AG09309 (cell line): ENCODE data around the gene MUC2.

Source experiments
- DNase-seq: peaks from one replicate; pipeline ENCODE4 v3.0.0-alpha.2; 2010; ENCODE audit warnings: low read depth
- H3K4me3 ChIP-seq: 2 replicates; pipeline ENCODE4 v1.5.1; 2011; ENCODE audit warnings: mild to moderate bottlenecking, low read depth, low read length, moderate library complexity; ENCODE audit not compliant: control insufficient read depth
- TF ChIP-seq, protein P1 (sequence below): IDR thresholded peaks from 2 replicates; pipeline ENCODE4 v1.5.1; 2011; ENCODE audit warnings: mild to moderate bottlenecking, low read depth, low read length, inconsistent platforms; ENCODE audit not compliant: insufficient read depth, control insufficient read depth; ENCODE audit errors: missing control alignments

MUC2 gene

DNA sequence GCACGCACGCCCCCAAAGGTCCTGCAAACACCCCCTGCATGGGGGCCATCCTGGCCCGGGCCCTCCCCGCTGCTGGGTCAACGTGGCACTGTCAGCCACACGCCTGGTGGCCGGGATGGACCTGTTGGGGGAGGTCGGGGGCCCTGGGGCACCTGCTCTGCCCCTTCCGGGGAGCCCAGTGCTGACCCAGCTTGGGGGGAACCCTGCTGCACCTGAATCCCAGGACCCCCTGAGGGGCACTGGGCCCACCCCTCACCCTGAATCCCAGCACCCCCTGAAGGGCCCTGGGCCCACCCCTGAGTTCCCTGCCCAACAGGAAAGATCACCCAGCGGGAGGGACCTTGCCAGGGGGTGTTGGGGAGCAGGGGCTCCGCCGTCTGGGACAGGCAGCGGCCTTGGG, 37.7 kb upstream of the MUC2 start:
- DNase-seq = no peak
- no peak overlapping the region for H3K4me3 ChIP-seq
- TF ChIP-seq, protein P1, sequence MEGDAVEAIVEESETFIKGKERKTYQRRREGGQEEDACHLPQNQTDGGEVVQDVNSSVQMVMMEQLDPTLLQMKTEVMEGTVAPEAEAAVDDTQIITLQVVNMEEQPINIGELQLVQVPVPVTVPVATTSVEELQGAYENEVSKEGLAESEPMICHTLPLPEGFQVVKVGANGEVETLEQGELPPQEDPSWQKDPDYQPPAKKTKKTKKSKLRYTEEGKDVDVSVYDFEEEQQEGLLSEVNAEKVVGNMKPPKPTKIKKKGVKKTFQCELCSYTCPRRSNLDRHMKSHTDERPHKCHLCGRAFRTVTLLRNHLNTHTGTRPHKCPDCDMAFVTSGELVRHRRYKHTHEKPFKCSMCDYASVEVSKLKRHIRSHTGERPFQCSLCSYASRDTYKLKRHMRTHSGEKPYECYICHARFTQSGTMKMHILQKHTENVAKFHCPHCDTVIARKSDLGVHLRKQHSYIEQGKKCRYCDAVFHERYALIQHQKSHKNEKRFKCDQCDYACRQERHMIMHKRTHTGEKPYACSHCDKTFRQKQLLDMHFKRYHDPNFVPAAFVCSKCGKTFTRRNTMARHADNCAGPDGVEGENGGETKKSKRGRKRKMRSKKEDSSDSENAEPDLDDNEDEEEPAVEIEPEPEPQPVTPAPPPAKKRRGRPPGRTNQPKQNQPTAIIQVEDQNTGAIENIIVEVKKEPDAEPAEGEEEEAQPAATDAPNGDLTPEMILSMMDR = no peak

DNA sequence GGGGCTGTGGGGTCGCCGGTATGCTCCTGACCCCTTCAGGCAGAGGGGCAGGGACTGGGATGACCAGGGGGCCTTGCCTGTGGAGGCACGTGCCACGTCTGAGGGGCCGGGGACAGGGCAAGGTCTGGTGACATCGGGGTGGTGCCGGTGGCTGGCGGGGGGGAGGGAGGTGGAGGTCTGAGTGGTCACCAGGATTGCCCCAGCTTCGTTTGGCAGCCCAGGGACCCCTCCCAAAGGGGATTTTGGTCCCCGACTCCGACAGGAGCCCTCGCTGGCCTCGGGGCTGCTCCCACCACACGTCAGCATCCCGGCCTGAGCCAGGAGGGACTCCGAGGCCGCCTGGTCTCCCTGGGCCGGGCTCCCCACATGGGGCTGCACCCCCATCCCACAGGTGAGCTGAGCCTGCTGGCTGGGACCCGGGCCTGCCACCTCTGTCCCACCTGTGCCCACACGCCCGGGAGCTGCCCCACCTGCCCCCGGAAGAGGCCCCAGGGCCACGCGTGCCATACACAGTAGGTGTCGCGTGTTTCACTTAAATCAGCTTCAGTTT, 37.1 kb upstream of the MUC2 start:
- H3K4me3 ChIP-seq = no peak overlapping the region
- TF ChIP-seq, protein P1 = no peak

DNA sequence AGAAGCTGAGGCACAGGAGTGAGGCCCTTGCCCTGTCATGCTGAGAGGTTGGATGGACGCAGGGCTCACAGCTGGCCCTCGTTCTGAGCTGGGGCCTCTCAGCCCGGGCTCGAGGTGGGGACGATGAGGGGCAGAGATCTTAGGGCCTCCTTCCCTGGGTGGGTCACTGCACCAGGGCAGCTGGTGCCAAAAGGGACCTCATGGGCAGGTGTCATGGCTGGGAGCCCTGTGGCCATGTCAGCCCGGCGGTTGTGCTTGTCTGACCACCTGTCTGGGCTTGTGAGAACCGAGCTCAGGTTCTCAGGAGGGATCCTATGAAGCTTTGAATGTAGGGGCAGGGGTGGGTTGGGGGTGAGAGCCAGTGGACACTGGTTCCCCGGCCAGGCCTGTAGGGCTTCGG, 36.3 kb upstream of the MUC2 start:
- H3K4me3 ChIP-seq = no peak overlapping the region
- TF ChIP-seq, protein P1 = no peak
- DNase-seq = no peak

More for the DNA sequence above, 37.1 kb upstream of the MUC2 start:
- no peak for DNase-seq

DNA sequence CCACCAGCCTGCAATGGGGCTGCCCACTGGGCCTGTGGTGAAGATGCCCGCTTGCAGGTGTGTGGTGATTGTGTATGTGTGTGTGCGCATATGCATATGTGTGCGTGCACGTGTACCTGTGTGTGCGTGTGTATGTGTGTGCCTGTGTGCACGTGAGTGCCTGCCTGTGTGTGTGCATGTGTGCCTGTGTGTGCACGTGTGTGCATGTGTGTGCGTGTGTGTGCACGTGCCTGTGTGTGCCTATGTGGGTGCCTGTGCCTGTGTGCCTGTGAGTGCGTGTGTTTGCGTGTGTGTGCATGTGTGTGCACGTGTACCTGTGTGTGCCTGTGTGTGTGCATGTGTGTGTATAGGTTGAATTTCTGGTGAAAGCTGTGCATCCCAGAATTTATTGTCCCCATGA, 35.8 kb upstream of the MUC2 start:
- H3K4me3 ChIP-seq = no peak overlapping the region
- TF ChIP-seq, protein P1 = no peak
- no peak for DNase-seq

DNA sequence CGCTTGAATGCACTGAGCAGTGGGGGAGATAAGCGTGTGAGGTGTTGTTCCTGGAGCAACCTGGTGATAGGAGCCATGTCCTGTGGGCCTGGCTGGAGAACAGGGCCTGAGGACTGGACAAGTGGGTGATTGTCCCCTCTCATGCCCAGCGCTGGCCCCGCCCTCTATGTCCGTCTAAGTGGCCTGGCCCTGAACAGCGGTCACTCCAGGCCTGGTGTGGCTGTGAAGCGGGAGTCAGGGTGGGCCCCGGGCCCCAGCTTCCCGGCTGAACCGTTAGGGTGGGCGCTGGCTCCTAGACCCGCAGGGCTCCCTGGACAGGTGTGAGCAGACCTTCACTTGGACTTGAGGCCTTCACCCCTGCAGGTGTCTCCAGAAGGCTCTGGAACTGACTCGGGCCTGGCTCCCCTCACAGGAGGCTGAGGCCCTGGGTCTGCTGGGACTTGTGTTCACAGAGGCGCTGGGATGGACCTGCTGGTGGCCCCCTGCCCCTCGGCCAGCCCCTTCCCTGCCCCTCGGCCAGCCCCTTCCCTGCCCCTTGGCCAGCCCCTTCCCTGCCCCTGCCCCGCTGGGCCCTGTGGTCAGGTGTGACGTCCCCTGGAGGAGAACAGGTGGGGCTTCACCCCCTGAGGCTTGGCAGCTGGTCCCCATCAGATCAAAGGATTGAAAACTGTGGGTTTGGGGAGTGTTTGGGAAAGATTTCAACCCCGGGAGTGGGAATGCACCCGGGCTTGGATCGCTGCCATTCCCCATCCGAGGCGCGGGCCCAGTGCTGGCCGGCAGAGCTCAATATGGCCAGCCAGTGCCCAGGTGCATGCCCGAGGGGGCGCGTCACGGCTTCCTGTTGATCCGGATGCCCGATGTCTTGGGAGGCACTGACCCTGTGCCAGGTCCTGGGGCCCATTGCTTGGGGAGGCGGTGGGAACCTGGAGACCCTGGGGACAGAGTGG, 34.9 kb upstream of the MUC2 start:
- TF ChIP-seq, protein P1 = no peak
- DNase-seq = no peak

DNA sequence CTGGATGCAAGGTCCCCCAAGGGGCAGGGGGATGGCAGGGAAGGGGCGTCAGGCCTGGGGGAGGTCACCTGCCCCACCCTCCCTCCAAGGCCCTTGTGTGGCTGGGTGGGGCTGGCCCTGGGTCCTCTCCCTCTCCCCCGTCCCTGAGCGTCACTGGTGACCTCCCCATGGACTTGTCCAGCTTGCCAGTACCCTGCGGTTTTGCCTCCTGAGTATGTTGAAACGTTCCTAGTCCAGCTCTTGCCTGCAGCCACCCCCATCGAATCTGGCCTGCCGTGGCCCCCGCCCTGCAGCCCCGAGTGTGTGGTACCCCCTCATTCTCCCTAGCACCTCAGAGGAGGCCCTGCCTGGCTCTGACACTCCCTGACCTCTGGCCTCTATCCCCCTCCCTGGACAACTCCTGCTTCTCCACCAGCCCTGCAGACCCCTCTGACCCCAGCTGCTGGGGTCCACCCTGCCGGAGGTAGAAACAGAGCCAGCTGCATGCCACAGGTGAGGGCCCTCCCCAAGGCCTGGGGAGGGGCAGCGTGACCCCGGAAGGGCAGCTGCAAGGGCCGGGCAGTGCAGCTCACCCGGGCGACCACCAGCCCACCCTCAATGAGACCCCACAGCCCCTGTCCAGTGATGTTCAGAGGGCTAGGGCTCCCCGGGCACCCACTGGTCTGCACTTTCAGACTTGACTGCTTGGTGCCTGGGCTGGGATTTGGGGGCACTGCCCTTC, 34.1 kb upstream of the MUC2 start:
- no peak for DNase-seq
- TF ChIP-seq, protein P1 = no peak
- H3K4me3 ChIP-seq = no peak overlapping the region

More for the DNA sequence above, 34.9 kb upstream of the MUC2 start:
- H3K4me3 ChIP-seq = no peak overlapping the region
